ENCODE measurements around the gene DALRD3.
"Not testable (repeated sequence)": the region's sequence is repeated elsewhere in the genome, so short reads cannot be mapped to it uniquely, and the experiment has no call there.

DALRD3 gene

GRCh38 chr3:49021213-49021812 lies 2.9 kb upstream of the DALRD3 start:
- DNase-seq (ENCODE audit: low spot score): peak; percentile 97

DNA sequence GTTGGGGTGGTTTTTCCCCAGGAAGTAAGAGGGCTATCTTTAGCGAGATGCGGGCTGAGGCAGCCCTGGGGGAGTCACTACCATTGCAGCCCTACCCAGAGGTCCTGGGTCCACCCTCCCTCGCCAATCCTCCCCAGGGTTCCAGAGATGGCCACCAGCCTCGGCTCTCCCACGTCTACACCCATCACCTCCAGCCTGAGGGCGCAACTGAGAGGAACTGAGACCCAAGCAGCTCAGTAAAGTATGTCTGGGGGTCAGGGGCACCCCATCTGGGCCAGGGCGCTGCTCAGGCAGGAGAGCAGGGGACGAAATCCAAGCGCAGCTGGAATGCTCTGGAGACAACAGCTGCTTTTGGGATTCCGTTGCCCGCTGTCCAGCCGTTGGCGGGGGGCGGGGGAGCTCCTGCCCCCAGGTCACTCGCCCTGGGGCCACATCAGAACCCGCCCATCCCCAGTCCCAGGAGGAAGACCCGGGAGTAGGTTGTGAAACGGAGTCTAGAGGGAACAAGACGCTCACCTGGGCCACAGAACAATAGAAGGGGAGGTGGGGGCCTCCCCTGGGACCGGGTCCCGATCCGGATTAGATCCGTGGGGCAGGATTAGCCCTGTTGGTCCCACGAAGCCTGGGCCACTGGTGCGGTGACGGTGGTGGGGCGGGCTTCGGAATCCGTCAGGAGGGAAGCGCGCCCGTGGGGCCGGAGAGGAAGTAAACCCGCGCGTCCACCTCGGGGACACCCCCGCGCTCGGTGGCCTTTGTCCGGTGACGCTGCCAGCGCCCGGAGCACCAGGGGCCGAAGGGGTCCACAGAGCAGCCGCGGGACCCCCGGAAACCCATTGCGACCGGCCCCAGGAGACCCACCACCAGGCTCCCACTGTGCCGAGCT lies 2.2 kb upstream of the DALRD3 start:
- peak; percentile 62 for DNase-seq (ENCODE audit: low spot score)

- peak; percentile 63 for DNase-seq (ENCODE audit: low spot score)
Measured at GRCh38 chr3:49019941-49020329, 1.6 kb upstream of the DALRD3 start.

- no peak for DNase-seq (ENCODE audit: low spot score)
Measured at GRCh38 chr3:49018707-49019006, 277 bp upstream of the DALRD3 start.

- DNase-seq (ENCODE audit: low spot score): peak; percentile 32
Measured at GRCh38 chr3:49017229-49017970, 980 bp downstream of the DALRD3 start.

- no peak for DNase-seq (ENCODE audit: low spot score)
Measured at GRCh38 chr3:49016414-49017228, 1.8 kb downstream of the DALRD3 start.

DNA sequence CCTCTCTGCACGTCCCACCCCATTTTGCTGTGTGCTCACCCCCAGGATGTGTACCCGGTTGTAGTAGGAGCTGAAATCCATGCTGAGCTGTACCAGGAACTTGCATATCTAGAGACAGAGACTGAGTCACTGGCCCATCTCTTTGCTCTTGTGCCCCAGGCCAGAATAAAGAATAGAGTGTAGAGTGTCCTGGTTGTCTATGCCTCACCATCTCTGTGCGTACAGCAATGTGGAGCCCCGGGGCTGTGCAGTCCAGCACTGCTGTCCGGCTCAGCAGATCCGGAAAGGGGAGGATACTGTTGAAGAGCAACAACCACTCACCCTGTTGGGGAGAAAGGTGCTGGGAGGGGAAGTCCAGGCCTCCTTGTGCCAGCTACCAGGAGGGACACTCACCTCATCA lies 2.6 kb downstream of the DALRD3 start:
- DNase-seq (ENCODE audit: low spot score): no peak

DNA sequence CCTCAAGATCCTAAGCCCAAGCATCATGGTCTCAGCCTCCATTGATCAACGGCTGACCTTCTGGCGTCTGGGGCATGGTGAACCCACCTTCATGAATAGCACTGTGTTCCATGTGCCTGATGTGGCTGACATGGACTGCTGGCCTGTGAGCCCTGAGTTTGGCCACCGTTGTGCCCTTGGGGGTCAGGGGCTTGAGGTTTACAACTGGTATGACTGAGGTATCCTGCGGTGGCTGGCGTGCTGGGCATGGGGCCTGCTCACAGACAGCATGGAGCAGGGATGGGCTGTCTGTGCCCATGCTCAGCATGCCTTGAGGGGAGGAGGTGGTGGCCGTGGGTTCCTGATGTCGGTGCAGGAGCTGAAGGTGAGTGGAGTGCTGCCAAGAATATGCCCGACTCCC lies 3.3 kb downstream of the DALRD3 start:
- DNase-seq (ENCODE audit: low spot score): no peak

DNA sequence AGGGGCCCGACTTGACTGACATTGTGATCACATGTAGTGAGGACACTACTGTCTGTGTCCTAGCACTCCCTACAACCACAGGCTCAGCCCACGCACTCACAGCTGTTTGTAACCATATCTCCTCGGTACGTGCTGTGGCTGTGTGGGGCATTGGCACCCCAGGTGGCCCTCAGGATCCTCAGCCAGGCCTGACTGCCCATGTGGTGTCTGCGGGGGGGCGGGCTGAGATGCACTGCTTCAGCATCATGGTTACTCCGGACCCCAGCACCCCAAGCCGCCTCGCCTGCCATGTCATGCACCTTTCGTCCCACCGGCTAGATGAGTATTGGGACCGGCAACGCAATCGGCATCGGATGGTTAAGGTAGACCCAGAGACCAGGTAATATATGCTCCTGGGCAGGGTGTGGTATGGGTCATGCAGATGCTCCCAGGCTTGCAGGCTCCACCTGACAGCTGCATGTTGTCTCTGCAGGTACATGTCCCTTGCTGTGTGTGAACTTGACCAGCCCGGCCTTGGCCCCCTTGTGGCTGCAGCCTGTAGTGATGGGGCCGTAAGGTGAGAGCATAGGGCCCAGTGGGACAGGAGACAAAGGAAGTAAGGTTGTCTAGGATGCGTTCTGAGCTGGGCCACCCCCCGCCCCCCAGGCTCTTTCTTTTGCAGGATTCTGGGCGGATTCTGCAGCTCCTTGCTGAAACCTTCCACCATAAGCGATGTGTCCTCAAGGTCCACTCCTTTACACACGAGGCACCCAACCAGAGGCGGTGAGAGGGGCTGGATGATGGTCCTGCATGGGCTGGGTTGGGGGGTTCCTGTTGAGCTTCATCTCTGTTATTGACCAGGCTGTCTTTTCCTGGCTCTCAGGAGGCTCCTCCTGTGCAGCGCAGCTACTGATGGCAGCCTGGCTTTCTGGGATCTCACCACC lies 4.4 kb downstream of the DALRD3 start:
- no peak for DNase-seq (ENCODE audit: low spot score)

DNA sequence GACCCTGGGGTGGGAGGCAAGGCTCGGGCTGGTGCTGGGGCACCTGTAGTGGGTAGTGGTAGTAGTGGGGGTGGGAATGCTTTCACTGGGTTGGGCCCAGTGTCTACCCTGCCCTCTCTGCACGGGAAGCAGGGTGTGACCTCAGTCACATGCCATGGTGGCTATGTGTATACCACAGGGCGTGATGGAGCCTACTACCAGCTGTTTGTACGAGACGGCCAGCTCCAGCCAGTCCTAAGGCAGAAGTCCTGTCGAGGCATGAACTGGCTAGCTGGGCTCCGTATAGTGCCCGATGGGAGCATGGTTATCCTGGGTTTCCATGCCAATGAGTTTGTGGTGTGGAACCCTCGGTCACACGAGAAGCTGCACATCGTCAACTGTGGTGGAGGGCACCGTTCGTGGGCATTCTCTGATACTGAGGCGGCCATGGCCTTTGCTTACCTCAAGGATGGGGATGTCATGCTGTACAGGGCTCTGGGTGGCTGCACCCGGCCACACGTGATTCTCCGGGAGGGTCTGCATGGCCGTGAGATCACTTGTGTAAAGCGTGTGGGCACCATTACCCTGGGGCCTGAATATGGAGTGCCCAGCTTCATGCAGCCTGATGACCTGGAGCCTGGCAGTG lies 5.2 kb downstream of the DALRD3 start:
- DNase-seq (ENCODE audit: low spot score): no peak

- DNase-seq (ENCODE audit: low spot score): no peak
Measured at GRCh38 chr3:49012441-49013017, 5.9 kb downstream of the DALRD3 start.

DNA sequence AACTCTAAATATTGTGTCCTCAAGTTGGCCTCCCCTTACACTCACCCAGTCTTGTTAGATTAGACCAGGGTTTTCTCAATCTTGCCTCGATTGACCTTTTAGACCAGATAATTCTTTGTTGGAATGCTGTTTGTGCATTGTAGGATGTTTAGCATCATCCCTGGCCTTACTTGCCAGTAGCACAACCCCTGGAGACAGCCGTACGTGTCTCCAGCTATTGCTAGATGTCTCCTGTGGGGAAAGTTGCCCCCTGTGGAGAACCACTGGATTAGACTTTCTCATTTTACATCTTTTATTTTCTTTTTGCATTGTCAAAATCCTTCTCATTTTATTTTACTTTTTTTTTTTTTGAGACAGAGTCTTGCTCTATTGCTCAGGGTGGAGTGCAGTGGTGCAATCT lies 9.0 kb downstream of the DALRD3 start:
- DNase-seq (ENCODE audit: low spot score): no peak

DNA sequence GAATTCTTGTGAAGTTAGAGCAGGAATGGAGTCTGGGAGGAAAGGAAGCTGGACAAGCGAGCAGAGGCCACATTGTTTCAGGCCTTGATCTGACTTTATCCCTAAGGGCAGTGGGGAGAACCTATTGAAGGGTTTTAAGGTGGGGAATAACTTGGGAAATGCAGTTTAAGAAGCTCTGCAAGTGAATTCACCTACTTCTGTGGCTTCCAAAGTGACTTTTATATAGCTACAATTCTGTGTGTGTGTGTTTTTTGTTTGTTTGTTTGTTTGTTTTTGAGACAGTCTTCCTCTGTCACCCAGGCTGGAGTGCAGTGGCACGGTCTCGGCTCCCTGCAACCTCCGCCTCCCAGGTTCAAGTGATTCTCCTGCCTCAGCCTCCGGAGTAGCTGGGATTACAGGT lies 9.8 kb downstream of the DALRD3 start:
- not testable (repeated sequence) for DNase-seq (ENCODE audit: low spot score)

DNA sequence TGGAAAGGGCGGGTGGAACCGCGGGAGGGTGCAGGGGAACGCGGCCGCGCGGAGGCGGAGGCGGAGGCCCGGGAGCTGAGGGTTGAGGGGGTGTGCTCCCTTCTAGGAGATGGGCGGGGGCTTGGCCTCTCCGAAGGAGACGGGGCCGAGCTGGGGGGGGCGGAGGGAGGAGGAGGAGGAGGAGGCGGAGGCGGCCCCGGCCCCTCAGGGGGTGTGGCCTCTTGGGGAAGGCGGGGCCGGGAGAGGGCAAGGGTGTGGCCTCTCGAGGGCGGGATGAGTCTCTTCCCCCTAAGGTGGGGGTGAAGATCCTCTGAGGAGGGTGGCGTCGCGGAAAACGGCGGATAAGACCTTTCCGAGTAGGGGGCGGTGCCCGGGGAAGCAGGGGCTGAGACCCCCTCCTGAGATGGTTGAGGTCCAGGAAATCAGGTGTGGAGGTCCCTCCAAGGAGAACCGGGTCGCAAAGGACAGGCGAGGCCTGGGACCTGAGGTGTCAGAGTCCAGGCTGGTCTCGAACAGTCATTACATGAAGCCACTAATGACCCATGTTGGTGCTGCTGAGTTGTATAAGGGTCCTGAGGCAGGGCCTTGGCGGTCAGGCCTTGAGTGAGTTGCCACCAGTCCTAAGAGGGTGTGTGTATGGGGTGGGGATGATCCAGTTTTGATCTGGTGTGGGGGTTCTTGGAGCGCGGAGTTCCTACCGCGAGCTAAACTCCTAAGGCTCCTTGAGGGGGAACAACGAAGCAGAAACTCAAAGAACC lies 10.4 kb downstream of the DALRD3 start:
- peak; percentile 81 for DNase-seq (ENCODE audit: low spot score)

- peak; percentile 97 for DNase-seq (ENCODE audit: low spot score)
Measured at GRCh38 chr3:49007068-49007770, 11.2 kb downstream of the DALRD3 start, which contains the start of gene WDR6. TSS of gene WDR6 (plus strand) at chr3:49007391. CDS start at chr3:49007432, 41 bp downstream.

- DNase-seq (ENCODE audit: low spot score): no peak
Measured at GRCh38 chr3:49006408-49007067, 11.8 kb downstream of the DALRD3 start.

GRCh38 chr3:49005998-49006397 lies 12.4 kb downstream of the DALRD3 start:
- DNase-seq (ENCODE audit: low spot score): no peak

GRCh38 chr3:49005303-49005680 lies 13.1 kb downstream of the DALRD3 start:
- DNase-seq (ENCODE audit: low spot score): no peak

Measured in RKO (cell line).